Neural cell (in vitro differentiated cells): ENCODE data around the gene DHX15. TPM values are rescaled to one million over a fixed set of nuclear protein-coding genes. Genes with fewer than 3 reads are reported as not detected.

Source experiments
- H2AFZ ChIP-seq: fragments of 200-600, 300-800 bp; sonication (generic), shearing (Covaris generic); 2 replicates; pipeline ENCODE4 v1.6.0; 2014; ENCODE audit warnings: low read depth, mild to moderate bottlenecking, antibody characterized with exemption, low read length, moderate library complexity
- H3F3A ChIP-seq: fragments of 200-600 bp; shearing (Covaris generic); 2 replicates; pipeline ENCODE4 v1.6.1; 2016; ENCODE audit warnings: mild to moderate bottlenecking, moderate library complexity, mixed read lengths, antibody characterized with exemption, low read length; ENCODE audit not compliant: insufficient read depth, poor library complexity, severe bottlenecking
- H3K27ac ChIP-seq: fragments of 200-600, 300-800 bp; sonication (generic), shearing (Covaris generic); 2 replicates; pipeline ENCODE4 v1.5.1; 2014; ENCODE audit warnings: mild to moderate bottlenecking, low read length, moderate library complexity
- H3K27me3 ChIP-seq: fragments of 300-800, 200-600 bp; sonication (generic), shearing (Covaris generic); 2 replicates; pipeline ENCODE4 v1.6.0; 2014; ENCODE audit warnings: mild to moderate bottlenecking, low read depth, low read length, moderate library complexity; ENCODE audit not compliant: insufficient read depth
- H3K36me3 ChIP-seq: fragments of 300-800, 200-600 bp; sonication (generic), shearing (Covaris generic); 2 replicates; pipeline ENCODE4 v1.5.1; 2014; ENCODE audit warnings: mild to moderate bottlenecking, antibody characterized with exemption, low read length, moderate library complexity; ENCODE audit not compliant: insufficient read depth
- H3K4me2 ChIP-seq: fragments of 300-800, 200-600 bp; sonication (generic), shearing (Covaris generic); 2 replicates; pipeline ENCODE4 v1.6.0; 2014; ENCODE audit warnings: mild to moderate bottlenecking, low read length
- H3K4me3 ChIP-seq: fragments of 300-800, 200-600 bp; sonication (generic), shearing (Covaris generic); 2 replicates; pipeline ENCODE4 v1.5.1; 2014; ENCODE audit warnings: mild to moderate bottlenecking, low read length, moderate library complexity
- H3K79me2 ChIP-seq: fragments of 200-600 bp; shearing (Covaris generic); replicated peaks from 2 replicates; pipeline ENCODE4 v1.6.0; 2014; ENCODE audit warnings: mild to moderate bottlenecking, low read length, moderate library complexity; ENCODE audit not compliant: insufficient read depth
- H3K9ac ChIP-seq: fragments of 300-800, 200-600 bp; sonication (generic), shearing (Covaris generic); 2 replicates; pipeline ENCODE4 v1.6.1; 2016; ENCODE audit warnings: mild to moderate bottlenecking, low read length, mixed read lengths
- H3K9me2 ChIP-seq: fragments of 200-600 bp; shearing (Covaris generic); 2 replicates; pipeline ENCODE4 v1.6.1; 2016; ENCODE audit warnings: mild to moderate bottlenecking, low read length, mixed read lengths; ENCODE audit not compliant: insufficient read depth
- H3K9me3 ChIP-seq: fragments of 200-600, 300-800 bp; sonication (generic), shearing (Covaris generic); 2 replicates; pipeline ENCODE4 v1.6.1; 2016; ENCODE audit warnings: mild to moderate bottlenecking, mixed run types, low read length, moderate library complexity, mixed read lengths
- H4K20me1 ChIP-seq: fragments of 200-600 bp; shearing (Covaris generic); 2 replicates; pipeline ENCODE4 v1.6.1; 2016; ENCODE audit warnings: mild to moderate bottlenecking, mixed run types; ENCODE audit not compliant: insufficient read depth
- CTCF ChIP-seq: fragments of 450-650 bp; IDR thresholded peaks from 2 replicates; pipeline ENCODE4 v1.5.1; 2014; ENCODE audit warnings: antibody characterized with exemption, mild to moderate bottlenecking, moderate library complexity; ENCODE audit not compliant: poor library complexity, severe bottlenecking
- EP300 ChIP-seq: fragments of 450-650 bp; conservative IDR thresholded peaks from 2 replicates; pipeline ENCODE4 v1.6.1; 2014; ENCODE audit warnings: antibody characterized with exemption, mild to moderate bottlenecking, moderate library complexity; ENCODE audit not compliant: poor library complexity, severe bottlenecking
- EZH2 ChIP-seq: fragments of 200-600, 300-800 bp; shearing (Covaris generic), sonication (generic); IDR thresholded peaks from 2 replicates; pipeline ENCODE4 v1.6.1; 2014; ENCODE audit warnings: antibody characterized with exemption, low read length, borderline replicate concordance, mild to moderate bottlenecking; ENCODE audit not compliant: insufficient read depth, poor library complexity, severe bottlenecking
- MXI1 ChIP-seq: fragments of 450-650 bp; conservative IDR thresholded peaks from 2 replicates; pipeline ENCODE4 v1.6.1; 2014; ENCODE audit warnings: antibody characterized with exemption, mild to moderate bottlenecking; ENCODE audit not compliant: poor library complexity, severe bottlenecking
- POLR2AphosphoS5 ChIP-seq: IDR thresholded peaks from 2 replicates; pipeline ENCODE4 v1.6.1; 2012
- RAD21 ChIP-seq: fragments of 450-650 bp; conservative IDR thresholded peaks from 2 replicates; pipeline ENCODE4 v1.6.1; 2014; ENCODE audit warnings: antibody characterized with exemption, mild to moderate bottlenecking, moderate library complexity
- REST ChIP-seq: IDR thresholded peaks from 2 replicates; pipeline ENCODE4 v1.6.1; 2012; ENCODE audit warnings: borderline replicate concordance
- SMC3 ChIP-seq: fragments of 450-650 bp; conservative IDR thresholded peaks from 2 replicates; pipeline ENCODE4 v1.6.1; 2014; ENCODE audit warnings: antibody characterized with exemption, mild to moderate bottlenecking, moderate library complexity; ENCODE audit not compliant: poor library complexity
- TAF1 ChIP-seq: IDR thresholded peaks from 2 replicates; pipeline ENCODE4 v1.6.1; 2012; ENCODE audit warnings: low read depth
- polyA plus RNA-seq: library from polyadenylated mRNA; depleted of rRNA; stranded (reverse); fragments of >200 nt; gene quantifications from 2 replicates; pipeline ENCODE4 v1.2.3, GENCODE V29; 2014

Gene DHX15
- polyA plus RNA-seq, 1 donor from 2014 or later, result 368 TPM

GRCh38 chr4:24583451-24584210 lies 723 bp downstream of the DHX15 start:
- Histone ChIP-seq H3K79me2 (peaks cover 56% of the 10 kb centered on the region), H3K9me2 (no peaks in the 10 kb centered on the region), H3K9me3 (no peaks in the 10 kb centered on the region), H3K4me2 (peak overlapping the region; percentile 90), H3F3A (no peaks in the 10 kb centered on the region), H3K4me3 (peak overlapping the region; percentile 81), H3K27me3 (no peaks in the 10 kb centered on the region), H3K9ac (peak overlapping the region; percentile 97), H3K27ac (peak overlapping the region; percentile 95), H3K36me3 (no peaks in the 10 kb centered on the region), H4K20me1 (peaks cover 3% of the 10 kb centered on the region), H2AFZ (peak overlapping the region; percentile 48)
- TF ChIP-seq SMC3 (no peak), MXI1 (peak; percentile 71), EP300 (no peak), RAD21 (peak; percentile 27), EZH2 (no peak), REST (no peak), POLR2AphosphoS5 (peak; percentile 46), CTCF (no peak), TAF1 (no peak)

DNA sequence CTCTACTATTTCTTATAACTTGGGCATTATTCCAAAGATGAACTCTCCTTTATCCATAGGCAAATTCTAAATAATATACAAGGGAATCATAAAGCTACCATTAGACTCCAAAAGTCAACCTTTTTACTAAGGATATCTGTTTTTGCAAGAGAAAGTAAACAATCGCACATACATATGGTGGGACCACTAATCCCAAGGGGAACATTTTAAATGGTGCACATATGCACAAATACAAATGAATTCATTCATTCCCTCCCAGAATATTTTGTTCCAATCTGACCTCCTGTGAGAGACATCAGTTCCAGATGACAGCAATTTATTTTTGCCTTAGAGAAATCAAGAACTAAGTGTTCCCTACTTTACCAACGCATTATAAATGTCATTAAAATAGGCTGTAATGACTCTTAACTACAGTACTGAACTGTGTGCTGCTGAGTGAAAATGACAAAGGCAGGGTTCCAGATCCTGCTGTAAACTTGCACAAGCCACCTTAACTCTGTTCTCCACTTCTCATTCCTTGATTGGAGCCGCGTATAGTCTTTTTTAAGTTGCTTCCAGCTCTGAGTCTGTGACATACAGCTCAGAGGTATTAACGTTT lies 2.0 kb downstream of the DHX15 start:
- peak overlapping the region; percentile 81 for H3K4me3 ChIP-seq
- no peaks in the 10 kb centered on the region for H3F3A ChIP-seq
- H3K79me2 ChIP-seq, result peaks cover 69% of the 10 kb centered on the region
- no peaks in the 10 kb centered on the region for H3K27me3 ChIP-seq
- H3K36me3 ChIP-seq, result no peaks in the 10 kb centered on the region
- no peaks in the 10 kb centered on the region for H3K9me3 ChIP-seq
- H3K9me2 ChIP-seq, result no peaks in the 10 kb centered on the region
- H3K4me2 ChIP-seq, result peak overlapping the region; percentile 90
- no peak overlapping the region for H2AFZ ChIP-seq
- peaks cover 3% of the 10 kb centered on the region for H4K20me1 ChIP-seq
- H3K27ac ChIP-seq, result peak overlapping the region; percentile 95
- TF ChIP-seq EZH2 (no peak), CTCF (no peak)
- peak overlapping the region; percentile 97 for H3K9ac ChIP-seq
